A549 (cell line): ENCODE measurements around the gene TMEM186. TPM values are rescaled to one million over a fixed set of nuclear protein-coding genes. Genes with fewer than 3 reads are reported as not detected.

Source experiments
- ATAC-seq, 2 experiments: fragments of 200-7000 bp in 1 of 2; fragments of >200 bp in 1 of 2; cut with Nextera tagmentation in 1 of 2; cut with Tn5 transposase in 1 of 2; 3 replicates each; pipeline versions ENCODE4 v1.8.0 to v1.9.1; 2018 to 2020; ENCODE audit warnings: mild to moderate bottlenecking in 1 of 2, moderate library complexity in 1 of 2
- CTCF ChIA-PET: fragments of 300-600 bp; sonication (Branson Sonifier 250); formaldehyde crosslinking; extraction: SDS; loops from one replicate; lab custom pipeline; 2021; ENCODE audit warnings: antibody characterized with exemption, inconsistent platforms; lab: Yijun Ruan, JAX
- POLR2A ChIA-PET: fragments of 350-600 bp; formaldehyde crosslinking; extraction: SDS; loops from one replicate; lab custom pipeline; 2021; ENCODE audit warnings: antibody characterized with exemption, inconsistent platforms; lab: Yijun Ruan, JAX
- DNase-seq, 2 experiments: peaks; one replicate each; pipeline versions ENCODE4 v3.0.0 to v3.0.0-alpha.2; 2011 to 2016; ENCODE audit warnings: low read depth in 1 of 2, low spot score in 1 of 2
- FAIRE-seq: peaks from 2 replicates; lab custom pipeline; 2011; peaks lifted over from hg19 to GRCh38; lab: Jason Lieb, UNC
- H3K27ac ChIP-seq, 2 experiments: fragments of >200 bp; sonication (Bioruptor Twin); formaldehyde crosslinking; 3 replicates each; pipeline ENCODE4 v1.5.1; 2016 to 2017
- H3K4me1 ChIP-seq: fragments of >200 bp; sonication (Bioruptor Twin); formaldehyde crosslinking; 3 replicates; pipeline ENCODE4 v1.6.1; 2016
- H3K4me2 ChIP-seq: fragments of >200 bp; sonication (Bioruptor Twin); formaldehyde crosslinking; 3 replicates; pipeline ENCODE4 v1.6.1; 2016
- H3K4me3 ChIP-seq: fragments of >200 bp; sonication (Bioruptor Twin); formaldehyde crosslinking; 3 replicates; pipeline ENCODE4 v1.5.1; 2016
- H3K9me3 ChIP-seq: fragments of >200 bp; sonication (Bioruptor Twin); formaldehyde crosslinking; 3 replicates; pipeline ENCODE4 v1.6.1; 2016
- ATOH8 ChIP-seq: fragments of 250-450 bp; sonication (Bioruptor Pico); IDR thresholded peaks from 2 replicates; pipeline ENCODE4 v1.5.0; 2020; ENCODE audit warnings: low read depth, mild to moderate bottlenecking, moderate library complexity
- CEBPB ChIP-seq, 2 experiments: fragments of >200 bp in 1 of 2; sonication (Bioruptor Twin) in 1 of 2; formaldehyde crosslinking in 1 of 2; IDR thresholded peaks; 2 replicates each; pipeline ENCODE4 v1.6.1; 2012 to 2016
- CHD2 ChIP-seq: fragments of 150-350 bp; IDR thresholded peaks from 2 replicates; pipeline ENCODE4 v1.6.1; 2014; ENCODE audit warnings: low read length; ENCODE audit not compliant: partially characterized antibody
- E2F6 ChIP-seq: IDR thresholded peaks from 2 replicates; pipeline ENCODE4 v1.6.1; 2012; ENCODE audit warnings: low read depth, borderline replicate concordance
- ELK1 ChIP-seq: fragments of 150-350 bp; IDR thresholded peaks from 2 replicates; pipeline ENCODE4 v1.6.1; 2014; ENCODE audit warnings: low read depth, mild to moderate bottlenecking, low read length
- FOSB ChIP-seq: fragments of 250-450 bp; sonication (Bioruptor Pico); IDR thresholded peaks from 2 replicates; pipeline ENCODE4 v1.5.0; 2020; ENCODE audit warnings: mild to moderate bottlenecking, moderate library complexity
- FOSL2 ChIP-seq, 2 experiments: fragments of 450-650 bp in 1 of 2; fragments of >200 bp in 1 of 2; sonication (Bioruptor Twin) in 1 of 2; formaldehyde crosslinking; IDR thresholded peaks; 2 replicates each; pipeline versions ENCODE4 v1.5.0 to v1.6.1; 2016 to 2020; ENCODE audit warnings: mild to moderate bottlenecking in 1 of 2, moderate library complexity in 1 of 2
- HMGXB4 ChIP-seq: fragments of 250-450 bp; sonication (Bioruptor Pico); IDR thresholded peaks from 2 replicates; pipeline ENCODE4 v1.5.0; 2021; ENCODE audit warnings: mild to moderate bottlenecking, moderate library complexity, borderline replicate concordance
- HOXA7 ChIP-seq: fragments of 250-450 bp; sonication (Bioruptor Pico); IDR thresholded peaks from 2 replicates; pipeline ENCODE4 v1.5.0; 2020; ENCODE audit warnings: mild to moderate bottlenecking, moderate library complexity
- KDM5A ChIP-seq: fragments of 200-600 bp; sonication (generic); IDR thresholded peaks from 2 replicates; pipeline ENCODE4 v1.6.1; 2016; ENCODE audit warnings: antibody characterized with exemption, mild to moderate bottlenecking
- MAX ChIP-seq: IDR thresholded peaks from 2 replicates; pipeline ENCODE4 v1.6.1; 2012
- MAZ ChIP-seq: fragments of 150-350 bp; IDR thresholded peaks from 2 replicates; pipeline ENCODE4 v1.6.1; 2014; ENCODE audit warnings: antibody characterized with exemption, low read depth, low read length, borderline replicate concordance
- NR3C1 ChIP-seq: fragments of >200 bp; sonication (Bioruptor Twin); formaldehyde crosslinking; IDR thresholded peaks from 3 replicates; pipeline ENCODE4 v1.6.1; 2017
- PBX3 ChIP-seq: IDR thresholded peaks from 2 replicates; pipeline ENCODE4 v1.6.1; 2012
- PHF8 ChIP-seq: fragments of 200-600 bp; sonication (generic); IDR thresholded peaks from 2 replicates; pipeline ENCODE4 v1.6.1; 2016; ENCODE audit warnings: low read depth, mild to moderate bottlenecking, antibody characterized with exemption, moderate library complexity, borderline replicate concordance
- POLR2A ChIP-seq: IDR thresholded peaks from 2 replicates; pipeline ENCODE4 v1.6.1; 2012; ENCODE audit warnings: mild to moderate bottlenecking, low read length
- POLR2AphosphoS2 ChIP-seq: conservative IDR thresholded peaks from 2 replicates; pipeline ENCODE4 v1.6.1; 2012; ENCODE audit warnings: low read length, improper control_type of control experiment, inconsistent platforms
- RCOR1 ChIP-seq: fragments of 150-350 bp; IDR thresholded peaks from 2 replicates; pipeline ENCODE4 v1.6.1; 2014; ENCODE audit warnings: antibody characterized with exemption, low read length, low read depth
- SMC3 ChIP-seq: fragments of >200 bp; sonication (Bioruptor Twin); formaldehyde crosslinking; IDR thresholded peaks from 3 replicates; pipeline ENCODE4 v1.6.1; 2018; ENCODE audit warnings: inconsistent platforms
- TP53 ChIP-seq: fragments of 250-450 bp; sonication (Bioruptor Pico); IDR thresholded peaks from 2 replicates; pipeline ENCODE4 v1.5.0; 2021; ENCODE audit warnings: mild to moderate bottlenecking, moderate library complexity
- USF2 ChIP-seq: fragments of 450-650 bp; IDR thresholded peaks from 2 replicates; pipeline ENCODE4 v1.6.1; 2014; ENCODE audit warnings: antibody characterized with exemption
- ZC3H11A ChIP-seq: fragments of 450-650 bp; IDR thresholded peaks from 2 replicates; pipeline ENCODE4 v1.6.1; 2014; ENCODE audit warnings: antibody characterized with exemption, mild to moderate bottlenecking
- ZNF302 ChIP-seq: fragments of 250-450 bp; sonication (Bioruptor Pico); IDR thresholded peaks from 2 replicates; pipeline ENCODE4 v1.9.0; 2021; ENCODE audit warnings: inconsistent platforms, mild to moderate bottlenecking, moderate library complexity
- ZSCAN20 ChIP-seq: fragments of 250-450 bp; sonication (Bioruptor Pico); IDR thresholded peaks from 2 replicates; pipeline ENCODE4 v1.8.0; 2022; ENCODE audit warnings: mild to moderate bottlenecking, moderate library complexity
- whole genome bisulfite sequencing: methylation state at CpG from one replicate; pipeline ENCODE4 v1.1.6; 2017; ENCODE audit errors: missing lambda C conversion rate; 5-methylcytosine and 5-hydroxymethylcytosine counted together
- polyA plus RNA-seq, 4 experiments: library from polyadenylated mRNA; depleted of rRNA in 3 of 4; stranded (reverse); fragments of >200 nt; fragmentation: RNase III in 1 of 4; extraction: RNeasy Plus Mini Kit Qiagen cat#74134 plus additional on column Dnase treatment in 1 of 4; gene quantifications; 2 replicates in 3 of 4; 3 replicates in 1 of 4; pipeline ENCODE4 v1.2.3, GENCODE V29; 2011 to 2017

TMEM186 gene
- polyA plus RNA-seq, 2 of the 4 experiments (the other 2 are of a cell fraction) = 10.9 to 12.7 TPM

- peak; percentile 99 for TF ChIP-seq MAX
- no peak for TF ChIP-seq CEBPB (IDR thresholded peaks at IDR 0.05)
- 0 out of 2 replicates have a peak, but pooled peaks have one; percentile 59 for TF ChIP-seq TP53 (CRISPR knock-in tag)
- TF ChIP-seq ZNF302 (CRISPR knock-in tag) = no peak
- no peak for TF ChIP-seq SMC3
- TF ChIP-seq NR3C1 = no peak
- TF ChIP-seq KDM5A = no peak; the same call in 1 of the 2 replicates
- no peak for TF ChIP-seq CHD2
- TF ChIP-seq FOSB = no peak; the same call in 1 of the 2 replicates
- TF ChIP-seq FOSL2 (IDR thresholded peaks at IDR 0.05) = no peak
- TF ChIP-seq FOSL2 (CRISPR knock-in tag; IDR thresholded peaks at IDR 0.05) = peak; percentile 24; the same call in 1 of the 2 replicates
- peak; percentile 46; the same call in 1 of the 2 replicates for TF ChIP-seq USF2
Measured at GRCh38 chr16:8797364-8798173, at the start of gene TMEM186, which contains the start of gene PMM2 (continued).

GRCh38 chr16:8847145-8847544, 49.7 kb upstream of the TMEM186 start:
- WGBS = 87% methylated on average over 13 of the region's 13 CpGs

More at GRCh38 chr16:8847145-8847544, 49.7 kb upstream of the TMEM186 start:
- peaks cover 23% of the 10 kb centered on the region for H3K4me1 ChIP-seq
- no peaks in the 10 kb centered on the region for H3K9me3 ChIP-seq
- no peak for TF ChIP-seq HOXA7
- TF ChIP-seq ELK1 = no peak
- TF ChIP-seq POLR2A = no peak
- TF ChIP-seq ZC3H11A = no peak
- no peak for TF ChIP-seq PHF8
- no peak for TF ChIP-seq ATOH8
- TF ChIP-seq RCOR1 = no peak
- no peak for TF ChIP-seq PBX3
- no peak for TF ChIP-seq HMGXB4 (CRISPR knock-in tag)
- TF ChIP-seq POLR2AphosphoS2 = no peak
- TF ChIP-seq E2F6 = no peak
- no peak for TF ChIP-seq MAZ
- TF ChIP-seq ZSCAN20 (CRISPR knock-in tag) = no peak
- TF ChIP-seq, all 56 proteins: peak for 0
- ChIA-PET POLR2A (no interaction called here), CTCF (interaction anchor here (2.8 to 3.1 kb wide), 2 partner anchors 33 to 162 kb away, joined by 9 to 10 read pairs; no protein-coding TSS in a partner anchor)
- peak in 1 of 2 experiments; percentile 2 for DNase-seq
- Histone ChIP-seq H3K4me2 (no peak overlapping the region), H3K4me3 (no peak overlapping the region), H3K27ac (no peak overlapping the region)
- no peak for ATAC-seq
- no peak for FAIRE-seq
